Activated CD8-positive, alpha-beta T cell treated with anti-CD3 and anti-CD28 coated beads for 36 hours (primary cell): ENCODE results near the gene GPATCH8. TPM values are rescaled to one million over a fixed set of nuclear protein-coding genes. Genes with fewer than 3 reads are reported as not detected.
"Not testable (repeated sequence)": the region's sequence is repeated elsewhere in the genome, so short reads cannot be mapped to it uniquely, and the experiment has no call there.

Experiments used
- ATAC-seq: fragments of 200-7000 bp; cut with Tn5 transposase; one replicate; pipeline ENCODE4 v1.10.0; 2021; ENCODE audit warnings: mild to moderate bottlenecking, moderate library complexity
- CTCF ChIA-PET: fragments of 350-600 bp; sonication (Branson Sonifier 250); formaldehyde crosslinking; loops from one replicate; lab custom pipeline; 2021; ENCODE audit warnings: antibody characterized with exemption; lab: Charles Lee
- POLR2A ChIA-PET: fragments of 350-600 bp; sonication (Branson Sonifier 250); formaldehyde crosslinking; loops from one replicate; lab custom pipeline; 2021; ENCODE audit warnings: antibody characterized with exemption; lab: Charles Lee
- DNase-seq: peaks from one replicate; pipeline ENCODE4 v3.0.0-alpha.2; 2020
- H3K27ac Mint-ChIP-seq: one replicate; pipeline ENCODE4 v1.8.0; 2021; ENCODE audit warnings: mild to moderate bottlenecking, mixed read lengths
- H3K27me3 Mint-ChIP-seq: one replicate; pipeline ENCODE4 v1.8.0; 2021; ENCODE audit warnings: mixed read lengths
- H3K36me3 Mint-ChIP-seq: one replicate; pipeline ENCODE4 v1.8.0; 2021; ENCODE audit warnings: low read depth, mixed read lengths
- H3K4me1 Mint-ChIP-seq: one replicate; pipeline ENCODE4 v1.8.0; 2021; ENCODE audit warnings: low read depth, mixed read lengths
- H3K4me3 Mint-ChIP-seq: one replicate; pipeline ENCODE4 v1.8.0; 2021; ENCODE audit warnings: mild to moderate bottlenecking, moderate library complexity, mixed read lengths
- H3K9me3 Mint-ChIP-seq: one replicate; pipeline ENCODE4 v1.8.0; 2021; ENCODE audit warnings: mixed read lengths
- CTCF ChIP-seq: fragments of 200-600 bp; IDR thresholded peaks from one replicate; pipeline ENCODE4 v1.8.0; 2022; ENCODE audit warnings: antibody characterized with exemption, mild to moderate bottlenecking
- intact Hi-C: fragments of 100-400 bp; cut with micrococcal nuclease; formaldehyde crosslinking; loops from one replicate; pipeline ENCODE4 v1.10.0; 2022
- total RNA-seq, 2 experiments: library from RNA; stranded (reverse); gene quantifications; one replicate each; pipeline ENCODE4 v1.2.3, GENCODE V29; 2021

GPATCH8 gene
- total RNA-seq, 2 experiments from 2014 or later: 34.0 to 36.8 TPM

- DNase-seq (no peak), ATAC-seq (no peak)
- Mint-ChIP-seq H3K36me3 (peaks cover 28% of the 10 kb centered on the region), H3K27me3 (no peaks in the 10 kb centered on the region), H3K9me3 (no peaks in the 10 kb centered on the region), H3K4me1 (peaks cover 6% of the 10 kb centered on the region), H3K4me3 (no peak overlapping the region), H3K27ac (no peak overlapping the region)
- TF ChIP-seq CTCF: no peak
- intact Hi-C loops: no loop called here
- ChIA-PET CTCF (interaction anchor here (0.8 to 1.1 kb wide), 3 partner anchors 11 to 66 kb away, joined by 3 to 4 read pairs (median 4); no protein-coding TSS in a partner anchor), POLR2A (no interaction called here)
Measured at GRCh38 chr17:44398692-44399691, 104.2 kb downstream of the GPATCH8 start.

GRCh38 chr17:44397479-44398440 is 105.4 kb downstream of the GPATCH8 start:
- ChIA-PET CTCF (interaction anchor here (1.0 to 1.6 kb wide), 4 partner anchors 12 to 126 kb away, joined by 4 to 5 read pairs (median 4); partner anchors contain the start of gene FAM171A2), POLR2A (no interaction called here)
- no peak for TF ChIP-seq CTCF
- intact Hi-C loops: no loop called here
- H3K27me3 Mint-ChIP-seq: no peaks in the 10 kb centered on the region
- peaks cover 11% of the 10 kb centered on the region for H3K4me1 Mint-ChIP-seq
- DNase-seq (no peak), ATAC-seq (no peak)
- no peak overlapping the region for H3K27ac Mint-ChIP-seq
- H3K36me3 Mint-ChIP-seq: peaks cover 28% of the 10 kb centered on the region
- no peaks in the 10 kb centered on the region for H3K9me3 Mint-ChIP-seq
- no peak overlapping the region for H3K4me3 Mint-ChIP-seq

GRCh38 chr17:44396946-44397345 is 106.3 kb downstream of the GPATCH8 start:
- H3K36me3 Mint-ChIP-seq: peaks cover 26% of the 10 kb centered on the region
- no peak overlapping the region for H3K27ac Mint-ChIP-seq
- CTCF ChIA-PET: interaction anchor here (0.6 to 1.6 kb wide), 5 partner anchors 13 to 127 kb away, joined by 3 to 5 read pairs (median 4); partner anchors contain the start of gene FAM171A2
- no peaks in the 10 kb centered on the region for H3K9me3 Mint-ChIP-seq
- H3K4me1 Mint-ChIP-seq: peaks cover 8% of the 10 kb centered on the region
- ATAC-seq (no peak), DNase-seq (no peak)
- no peak for TF ChIP-seq CTCF
- POLR2A ChIA-PET: no interaction called here
- H3K27me3 Mint-ChIP-seq: no peaks in the 10 kb centered on the region
- intact Hi-C loops: no loop called here
- no peak overlapping the region for H3K4me3 Mint-ChIP-seq

- intact Hi-C loops: no loop called here
- Mint-ChIP-seq H3K27ac (no peak overlapping the region), H3K4me1 (peaks cover 8% of the 10 kb centered on the region), H3K36me3 (peaks cover 13% of the 10 kb centered on the region), H3K4me3 (no peak overlapping the region), H3K9me3 (no peaks in the 10 kb centered on the region), H3K27me3 (no peaks in the 10 kb centered on the region)
- ChIA-PET POLR2A (interaction anchor here (2.4 kb wide), 1 partner anchor 9 kb away, joined by 5 read pairs; no protein-coding TSS in a partner anchor), CTCF (interaction anchor here (1.2 kb wide), 1 partner anchor 63 kb away, joined by 3 read pairs; no protein-coding TSS in a partner anchor)
- DNase-seq: no peak
- ATAC-seq: no peak
- TF ChIP-seq CTCF: no peak
Measured at GRCh38 chr17:44394833-44395232, 108.4 kb downstream of the GPATCH8 start.

GRCh38 chr17:44394112-44394511 is 109.1 kb downstream of the GPATCH8 start:
- H3K4me3 Mint-ChIP-seq, H3K4me1 Mint-ChIP-seq, H3K27me3 Mint-ChIP-seq, ATAC-seq, H3K36me3 Mint-ChIP-seq, H3K27ac Mint-ChIP-seq, DNase-seq, intact Hi-C loops, H3K9me3 Mint-ChIP-seq: not testable (repeated sequence)
- CTCF ChIA-PET: interaction anchor here (1.2 kb wide), 1 partner anchor 63 kb away, joined by 3 read pairs; no protein-coding TSS in a partner anchor
- POLR2A ChIA-PET: interaction anchor here (2.4 kb wide), 1 partner anchor 8 kb away, joined by 5 read pairs; no protein-coding TSS in a partner anchor
